K562 (cell line): ENCODE measurements around the gene SENP1.

Experiments
- CHD2 ChIP-seq: IDR thresholded peaks from 2 replicates; pipeline ENCODE4 v1.6.1; 2011; ENCODE audit warnings: low read depth, low read length
- ELF1 ChIP-seq: fragments of 200-800 bp; sonication (Bioruptor generic); IDR thresholded peaks from 2 replicates; pipeline ENCODE4 v1.6.1; 2016; ENCODE audit warnings: missing genetic modification characterization, missing compliant biosample characterization
- GABPA ChIP-seq: fragments of 200-800 bp; sonication (Bioruptor generic); conservative IDR thresholded peaks from 2 replicates; pipeline ENCODE4 v1.6.1; 2016; ENCODE audit warnings: low read depth, missing genetic modification characterization, missing compliant biosample characterization
- KAT2B ChIP-seq: IDR thresholded peaks from one replicate; pipeline ENCODE4 v1.6.1; 2012; ENCODE audit warnings: low read depth, mild to moderate bottlenecking, control low read depth, inconsistent platforms, low read length, moderate library complexity

DNA sequence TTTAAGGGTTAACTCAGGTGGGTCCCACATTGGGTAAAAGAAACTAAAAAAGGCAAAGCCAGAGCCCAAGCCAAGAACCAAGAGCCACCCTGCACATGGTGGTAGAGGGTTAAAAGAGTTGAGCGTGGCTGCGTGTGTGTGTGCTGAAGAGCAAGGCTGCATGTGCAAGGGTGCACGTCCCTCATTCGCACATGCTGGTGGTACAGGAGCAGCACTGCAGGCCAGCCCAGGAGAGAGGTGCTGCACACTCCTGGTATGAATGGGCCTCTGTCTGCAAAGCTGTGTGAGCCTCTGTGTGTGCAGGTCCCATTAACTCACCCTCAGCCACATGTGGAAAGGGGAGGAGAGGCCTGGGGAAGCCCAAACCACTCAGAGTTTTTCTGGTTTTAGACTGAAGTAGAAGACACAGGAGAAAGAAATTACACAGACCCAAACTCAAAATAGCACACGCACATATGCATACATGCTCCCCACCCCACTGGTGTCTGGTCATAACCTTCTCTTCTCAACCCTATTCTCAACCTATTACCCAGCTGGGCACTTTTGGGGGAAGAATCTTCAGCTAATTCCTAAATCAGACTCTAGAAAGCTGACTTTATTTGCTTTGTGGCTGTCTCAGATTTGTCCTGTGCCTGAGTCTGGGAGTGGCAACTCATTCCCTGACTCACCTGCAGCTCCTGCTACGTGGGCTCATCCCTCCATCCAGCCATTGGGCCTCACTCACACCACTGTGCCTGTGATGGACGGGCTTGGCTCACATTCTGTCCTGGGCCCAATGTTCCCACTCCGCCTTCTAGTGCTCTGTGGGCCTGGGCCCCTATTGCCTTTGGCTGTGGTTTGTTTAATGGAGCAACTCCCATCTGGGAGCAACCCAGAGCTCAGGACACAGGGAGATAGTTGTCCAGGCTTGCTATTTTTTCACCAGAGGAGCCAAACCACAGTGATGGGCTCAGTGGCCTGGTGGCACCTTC is 70.8 kb downstream of the SENP1 start:
- TF ChIP-seq GABPA: no peak
- no peak for TF ChIP-seq ELF1 (tag)
- no peak for TF ChIP-seq KAT2B
- TF ChIP-seq CHD2: no peak
